Stimulated activated naive CD8-positive, alpha-beta T cell treated with anti-CD3 and anti-CD28 coated beads, Interleukin-15, Interleukin-2, amounts not matched to agents 100 U/mL and 50 U/mL, for 24 hours (primary cell): ENCODE results near the gene PNPLA2.

Source experiments
- ATAC-seq: fragments of 150-1000 bp; cut with Tn5 transposase; one replicate; pipeline ENCODE4 v1.10.0; 2021
- DNase-seq: peaks from one replicate; pipeline ENCODE4 v3.0.0; 2021

The PNPLA2 gene

GRCh38 chr11:815675-816432 is 2.9 kb upstream of the PNPLA2 start:
- DNase-seq = no peak
- no peak for ATAC-seq

DNA sequence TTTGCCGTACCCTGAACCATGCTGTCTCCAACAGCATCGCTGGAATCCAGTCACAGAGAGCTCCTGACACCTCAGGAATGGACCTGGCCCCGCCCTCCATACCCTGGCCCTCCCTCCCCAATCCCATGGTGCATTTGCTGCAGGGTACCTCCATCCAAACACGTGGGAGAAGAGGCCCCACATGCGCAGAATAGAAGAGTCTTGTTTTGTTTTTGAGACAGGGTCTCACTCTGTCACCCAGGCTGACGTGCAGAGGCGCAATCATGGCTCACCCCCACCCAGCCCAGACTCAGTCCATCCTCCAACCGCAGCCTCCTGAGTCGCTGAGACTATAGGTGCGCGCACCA is 2.3 kb upstream of the PNPLA2 start:
- ATAC-seq = no peak

GRCh38 chr11:819129-819931 is 616 bp downstream of the PNPLA2 start:
- peak; percentile 74 for ATAC-seq

More for the DNA sequence above, 2.3 kb upstream of the PNPLA2 start:
- no peak for DNase-seq

DNA sequence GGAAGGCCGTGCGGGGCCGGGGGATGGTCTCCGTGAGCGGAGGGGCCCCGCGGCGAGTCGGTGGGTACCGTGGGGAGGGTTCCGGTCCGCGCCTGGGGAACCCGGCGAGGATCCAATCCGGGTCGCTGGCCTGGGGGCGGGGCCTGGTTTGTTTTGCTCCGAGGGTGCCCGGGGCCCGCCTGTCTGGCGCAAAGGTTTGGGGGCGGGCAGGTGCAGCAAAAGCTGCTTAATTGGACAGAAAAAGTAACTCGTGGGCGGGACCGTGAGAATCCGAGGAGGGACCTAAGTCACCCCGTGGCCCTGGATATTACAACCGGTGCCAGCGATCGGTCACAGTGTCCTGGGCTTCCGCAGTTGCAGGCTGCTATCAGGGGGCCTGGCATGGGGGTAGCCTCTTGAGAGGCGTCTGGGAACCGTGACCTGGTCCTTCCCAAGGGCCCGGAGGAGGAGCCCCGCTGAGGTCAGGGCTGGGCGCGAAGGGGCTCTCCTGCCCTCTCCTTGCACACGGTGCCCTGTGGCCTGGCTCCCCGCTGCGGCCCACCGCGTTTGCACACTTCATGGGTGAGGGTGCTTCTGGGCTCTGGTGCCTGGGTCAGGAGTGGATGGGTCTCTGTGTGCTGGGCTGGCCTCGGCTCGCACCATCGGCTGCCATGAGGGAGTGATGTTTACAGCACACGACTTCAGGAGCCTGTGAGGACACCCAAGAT is 1.4 kb downstream of the PNPLA2 start:
- DNase-seq = peak; percentile 95
- peak; percentile 61 for ATAC-seq

More at GRCh38 chr11:819129-819931, 616 bp downstream of the PNPLA2 start:
- peak; percentile 94 for DNase-seq

DNA sequence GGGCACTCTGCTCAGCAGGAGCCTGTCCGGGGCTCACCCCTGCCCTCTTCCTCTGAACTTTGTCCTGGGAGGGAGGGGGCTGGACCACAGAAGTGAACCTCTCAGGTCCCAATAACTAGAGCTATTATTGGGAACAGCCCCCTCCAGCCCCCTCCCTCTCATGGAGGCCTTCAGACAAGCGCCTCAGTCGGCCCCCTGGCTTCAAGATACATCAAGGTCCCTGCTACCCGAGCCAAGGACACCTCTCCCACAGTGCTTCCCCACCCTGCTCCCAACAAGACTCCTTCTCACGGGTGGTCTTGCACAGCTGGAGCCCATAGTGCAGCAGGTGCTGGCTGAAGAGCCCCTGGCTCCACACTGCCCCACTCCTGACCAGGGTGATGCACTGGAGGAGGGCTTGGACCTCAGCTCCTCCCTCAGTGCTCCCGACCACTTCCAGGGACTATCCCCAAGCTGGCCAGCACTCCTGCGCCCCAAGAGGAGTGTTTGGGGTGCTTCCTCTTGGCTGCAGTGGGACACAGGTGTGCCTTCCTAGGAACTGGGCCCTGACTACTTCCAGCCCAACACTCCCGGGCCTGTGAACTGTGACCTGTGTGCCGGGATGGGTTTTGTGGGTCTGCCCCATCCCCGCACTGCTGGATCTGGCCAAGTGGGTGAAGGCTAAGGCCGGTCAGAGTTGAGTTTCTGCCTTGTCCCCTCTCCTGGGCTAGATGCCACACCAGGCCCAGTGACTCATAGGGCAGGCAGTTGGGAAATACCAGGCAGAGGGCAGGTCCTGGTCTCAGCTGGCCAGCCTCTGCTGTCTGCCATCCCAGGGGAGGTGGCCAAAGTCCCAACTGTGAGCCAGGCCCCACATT is 2.2 kb downstream of the PNPLA2 start:
- no peak for DNase-seq
- ATAC-seq = no peak

- ATAC-seq = no peak
These were observed 3.0 kb downstream of the PNPLA2 start for GRCh38 chr11:821512-822371.

DNA sequence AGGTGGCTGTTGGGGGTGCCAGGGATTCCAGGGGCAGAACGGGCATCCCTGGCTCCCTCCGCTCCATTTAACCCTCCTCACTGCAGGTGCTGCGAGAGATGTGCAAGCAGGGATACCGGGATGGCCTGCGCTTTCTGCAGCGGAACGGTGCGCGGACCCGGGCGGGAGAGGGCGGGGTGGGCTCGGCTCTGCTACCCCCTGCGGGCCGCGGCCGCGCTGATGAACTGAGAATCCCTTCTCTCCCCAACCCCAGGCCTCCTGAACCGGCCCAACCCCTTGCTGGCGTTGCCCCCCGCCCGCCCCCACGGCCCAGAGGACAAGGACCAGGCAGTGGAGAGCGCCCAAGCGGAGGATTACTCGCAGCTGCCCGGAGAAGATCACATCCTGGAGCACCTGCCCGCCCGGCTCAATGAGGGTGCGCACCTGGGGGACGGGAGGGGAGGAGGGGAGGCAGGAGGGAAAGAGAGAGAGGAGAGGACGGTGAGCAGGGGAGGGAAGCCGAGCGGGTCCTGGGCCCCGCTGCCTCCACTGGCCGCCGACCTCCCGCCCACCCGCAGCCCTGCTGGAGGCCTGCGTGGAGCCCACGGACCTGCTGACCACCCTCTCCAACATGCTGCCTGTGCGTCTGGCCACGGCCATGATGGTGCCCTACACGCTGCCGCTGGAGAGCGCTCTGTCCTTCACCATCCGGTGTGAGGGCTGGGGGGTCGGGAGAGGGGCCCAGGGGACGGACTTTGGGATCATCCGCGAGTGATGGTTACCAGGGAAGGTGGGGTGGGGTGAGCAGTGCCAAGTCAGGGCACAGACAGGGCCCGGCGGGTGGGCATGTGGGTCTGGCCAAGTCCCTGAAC is 5.0 kb downstream of the PNPLA2 start:
- ATAC-seq (no peak), DNase-seq (no peak)

More at GRCh38 chr11:821512-822371, 3.0 kb downstream of the PNPLA2 start:
- no peak for DNase-seq

- ATAC-seq = no peak
- DNase-seq = no peak
These were observed 5.7 kb downstream of the PNPLA2 start for GRCh38 chr11:824292-824880.

DNA sequence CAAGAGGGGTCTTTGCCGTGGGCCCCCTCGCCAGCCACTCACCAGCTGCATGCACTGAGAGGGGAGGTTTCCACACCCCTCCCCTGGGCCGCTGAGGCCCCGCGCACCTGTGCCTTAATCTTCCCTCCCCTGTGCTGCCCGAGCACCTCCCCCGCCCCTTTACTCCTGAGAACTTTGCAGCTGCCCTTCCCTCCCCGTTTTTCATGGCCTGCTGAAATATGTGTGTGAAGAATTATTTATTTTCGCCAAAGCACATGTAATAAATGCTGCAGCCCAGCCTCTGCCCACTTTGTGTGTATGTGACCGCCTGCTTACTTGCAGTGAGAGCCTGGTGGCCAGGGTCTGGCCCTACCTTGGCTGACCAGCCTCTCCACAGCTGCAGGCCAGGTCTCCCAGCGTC is 6.2 kb downstream of the PNPLA2 start:
- ATAC-seq = no peak
- DNase-seq = no peak

DNA sequence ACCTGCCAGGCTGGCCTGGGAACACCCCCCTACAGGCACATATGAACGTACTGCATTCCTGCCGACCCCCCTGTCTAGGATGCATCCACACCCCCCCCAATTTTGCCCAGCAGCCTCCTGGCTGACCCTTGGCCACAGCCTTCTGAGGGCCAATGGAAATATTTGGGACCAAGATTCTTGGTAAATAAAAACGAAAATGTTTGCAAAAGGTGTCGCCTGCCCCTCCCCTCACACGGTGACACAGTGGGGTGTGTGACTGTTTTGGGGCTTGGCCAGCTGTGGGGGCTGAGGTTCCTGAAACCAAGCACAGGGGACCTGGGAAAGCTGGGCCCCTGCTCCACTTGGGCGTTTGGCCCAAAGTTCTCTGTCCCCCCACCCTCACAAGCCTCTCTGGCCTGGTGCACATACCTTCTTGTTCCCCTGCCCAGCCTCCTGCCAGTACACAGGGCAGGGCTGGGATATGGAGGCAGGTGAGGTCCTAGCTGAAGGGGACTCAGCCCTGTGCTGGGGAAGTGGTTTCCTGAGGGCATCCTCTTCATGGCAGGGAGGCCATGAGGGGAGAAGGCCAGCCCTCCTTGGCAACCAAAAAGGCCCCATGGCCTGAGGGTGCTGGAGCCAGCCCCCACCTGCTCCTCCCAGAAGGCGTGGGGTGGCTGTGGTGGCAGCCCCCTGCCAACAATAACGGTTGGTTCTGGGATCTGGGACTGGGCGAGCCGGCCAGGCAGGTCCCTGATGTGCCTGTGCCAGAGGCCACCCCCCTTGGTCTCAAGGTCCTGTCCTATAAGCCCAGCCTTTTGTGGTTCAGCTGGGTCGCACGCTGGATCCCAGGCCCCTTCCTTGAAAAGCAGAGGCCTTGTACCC is 6.9 kb downstream of the PNPLA2 start:
- ATAC-seq (no peak), DNase-seq (no peak)

DNA sequence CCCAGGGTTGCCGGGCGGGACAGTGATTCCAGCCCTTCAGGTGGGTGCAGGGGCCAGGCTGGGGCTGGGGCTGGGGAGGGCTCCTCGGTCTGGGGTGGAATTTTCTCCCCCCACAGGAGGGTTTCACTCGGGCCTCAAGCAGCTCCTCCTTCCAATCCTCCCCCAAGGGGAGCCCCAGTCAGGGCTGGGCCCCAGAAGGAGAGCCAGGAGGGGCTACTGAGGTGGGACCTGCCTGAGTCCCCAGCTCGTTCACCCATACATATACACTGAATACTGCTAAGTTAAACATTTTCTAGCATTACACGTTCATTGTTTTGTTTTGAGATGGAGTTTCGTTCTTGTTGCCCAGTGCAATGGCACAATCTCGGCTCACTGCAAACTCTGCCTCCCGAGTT is 7.5 kb downstream of the PNPLA2 start:
- ATAC-seq (no peak), DNase-seq (no peak)

GRCh38 chr11:826836-827145 is 8.1 kb downstream of the PNPLA2 start:
- DNase-seq = no peak
- ATAC-seq = no peak

DNA sequence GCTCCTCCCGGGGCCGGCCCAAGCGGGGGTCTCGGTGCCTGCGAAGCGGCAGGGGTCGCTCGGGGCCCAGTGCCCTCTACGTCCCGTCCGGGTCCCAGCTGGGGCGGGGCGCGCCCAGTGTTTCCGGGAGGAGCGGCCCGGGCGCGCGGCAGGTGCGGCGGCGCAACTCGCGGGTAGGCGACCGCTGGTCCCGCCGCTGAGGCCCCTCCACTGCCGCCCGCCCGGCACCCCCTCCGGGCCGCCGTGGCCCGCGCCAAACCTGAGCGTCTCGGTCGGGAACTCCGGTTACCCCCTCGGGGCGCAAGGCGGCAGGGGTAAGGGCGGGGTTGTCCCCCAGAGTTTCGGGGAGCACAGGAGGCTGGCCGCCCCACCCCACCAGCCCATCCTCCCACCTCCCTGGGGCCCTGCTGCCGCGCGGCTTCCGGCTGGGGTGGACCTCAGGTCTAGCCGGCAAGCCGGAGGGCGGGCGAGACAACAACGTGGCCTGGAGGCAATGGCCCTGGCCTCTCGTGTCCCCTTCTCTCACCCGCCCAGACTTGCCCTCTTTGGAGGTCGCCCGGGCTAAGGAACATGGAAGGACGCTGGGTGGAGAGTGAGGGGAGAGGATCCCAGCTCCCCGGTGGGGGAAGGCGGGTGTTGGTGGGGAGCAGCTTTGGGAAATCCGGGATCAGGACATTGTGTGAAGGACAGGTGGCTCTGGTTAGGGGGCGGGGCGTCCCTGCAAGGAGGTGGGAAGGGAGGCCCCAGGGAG is 8.6 kb downstream of the PNPLA2 start:
- DNase-seq (no peak), ATAC-seq (no peak)

- no peak for ATAC-seq
- DNase-seq = no peak
These were observed 9.1 kb downstream of the PNPLA2 start, which contains the start of gene CRACR2B for GRCh38 chr11:827897-828192. TSS of gene CRACR2B (plus strand) at chr11:827919. CDS start at chr11:828608, 689 bp downstream.

DNA sequence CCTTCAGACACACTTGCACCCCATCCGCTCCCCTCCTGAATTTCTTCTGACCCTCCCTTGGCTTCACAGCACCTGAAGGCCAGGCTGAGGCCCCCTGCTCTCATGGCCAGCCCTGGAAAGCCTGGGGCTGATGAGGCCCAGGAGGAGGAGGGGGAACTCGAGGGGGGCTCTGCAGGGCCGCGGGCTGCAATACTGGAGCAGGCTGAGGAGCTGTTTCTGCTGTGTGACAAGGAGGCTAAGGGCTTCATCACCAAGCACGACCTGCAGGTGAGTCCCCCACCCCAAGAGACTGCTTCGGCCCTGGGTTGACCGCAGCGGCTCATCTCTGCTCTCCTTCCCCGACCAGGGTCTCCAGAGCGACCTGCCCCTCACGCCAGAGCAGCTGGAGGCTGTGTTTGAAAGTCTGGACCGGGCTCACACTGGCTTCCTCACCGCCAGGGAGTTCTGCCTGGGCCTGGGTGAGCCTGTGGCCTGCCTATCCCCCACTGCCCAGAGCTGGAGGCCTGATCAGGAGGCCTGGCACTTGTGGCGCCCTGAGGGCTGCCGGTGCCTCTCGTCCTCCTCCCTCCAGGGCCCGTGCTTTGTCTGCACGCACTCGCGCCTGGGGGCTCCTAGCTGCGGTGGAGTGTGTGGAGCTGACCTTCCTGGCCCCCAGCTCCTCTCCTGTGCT is 9.9 kb downstream of the PNPLA2 start:
- ATAC-seq (no peak), DNase-seq (no peak)

DNA sequence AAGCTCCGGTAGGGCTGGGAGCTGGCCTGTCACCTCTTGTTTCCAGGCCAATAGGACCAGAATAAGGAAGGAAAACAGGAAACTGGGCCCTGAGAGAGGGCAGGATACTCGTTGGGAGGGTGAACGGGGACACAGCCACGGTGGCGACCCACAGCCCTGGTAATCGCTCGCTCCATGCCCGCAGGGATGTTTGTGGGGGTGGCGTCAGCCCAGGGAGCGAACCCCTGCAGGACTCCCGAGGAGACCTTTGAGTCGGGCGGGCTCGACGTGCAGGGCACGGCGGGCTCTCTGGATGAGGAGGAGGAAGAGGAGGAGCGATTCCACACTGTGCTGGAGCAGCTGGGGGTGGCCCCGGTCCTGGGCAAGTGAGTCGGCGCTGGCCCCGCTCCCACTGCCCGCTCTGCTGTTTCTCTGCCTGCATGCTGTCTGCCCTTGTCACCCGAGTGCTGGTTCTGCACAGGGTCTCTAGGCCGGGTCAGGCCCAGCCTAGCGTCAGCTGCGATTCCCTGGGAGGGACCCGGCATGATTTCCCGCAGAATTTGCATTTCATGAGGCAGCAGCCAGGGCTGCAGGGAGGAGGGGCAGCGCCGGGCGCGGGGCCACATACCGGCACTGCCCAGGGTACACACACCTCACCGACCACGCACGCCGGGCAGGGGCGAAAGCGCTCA is 10.6 kb downstream of the PNPLA2 start:
- DNase-seq (no peak), ATAC-seq (no peak)

DNA sequence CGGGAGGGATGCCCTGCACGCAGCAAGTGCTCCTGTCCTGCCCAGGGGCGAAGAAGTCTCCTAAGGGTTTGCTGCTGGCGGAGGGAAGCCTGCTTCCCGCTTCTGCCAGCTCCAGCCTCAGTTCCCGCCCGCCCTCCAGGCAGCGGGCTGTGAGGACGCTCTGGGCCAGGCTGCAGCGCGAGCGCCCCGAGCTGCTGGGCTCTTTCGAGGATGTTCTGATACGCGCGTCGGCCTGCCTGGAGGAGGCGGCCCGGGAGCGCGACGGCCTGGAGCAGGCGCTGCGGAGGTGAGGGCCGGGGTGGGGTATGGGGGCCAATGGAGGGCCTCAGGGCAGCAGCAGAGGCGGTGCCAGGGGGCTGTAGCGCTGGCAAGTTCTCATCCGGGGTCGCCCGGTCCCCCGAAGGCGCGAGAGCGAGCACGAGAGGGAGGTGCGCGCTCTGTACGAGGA is 11.2 kb downstream of the PNPLA2 start:
- DNase-seq = no peak
- peak; percentile 2 for ATAC-seq
